K562 (cell line): ENCODE results near the gene SOHLH2. TPM values are rescaled to one million over a fixed set of nuclear protein-coding genes. Genes with fewer than 3 reads are reported as not detected.

Source experiments
- ATAC-seq: fragments of 200-7000 bp; cut with Tn5 transposase; 3 replicates; pipeline ENCODE4 v1.9.1; 2020; ENCODE audit warnings: moderate library complexity
- BruUV-seq: library from RNA; stranded (reverse); fragments of 400-500 nt; replicated peaks from 2 replicates; lab custom pipeline; 2021; lab: Mats Ljungman, UMichigan
- CTCF ChIA-PET: fragments of 300-600 bp; formaldehyde crosslinking; extraction: SDS; loops from one replicate; lab custom pipeline; 2021; ENCODE audit warnings: low intra/inter-chr PET ratio; lab: Yijun Ruan, JAX
- POLR2A ChIA-PET: fragments of 300-600, 350-650 bp; sonication (Branson Sonifier 250); formaldehyde crosslinking; extraction: SDS; loops from one replicate; lab custom pipeline; 2021; ENCODE audit warnings: antibody characterized with exemption, inconsistent platforms; lab: Yijun Ruan, JAX
- DNase-seq, 4 experiments: peaks; one replicate each; pipeline versions ENCODE4 v3.0.0 to v3.0.0-alpha.2; 2011 to 2018; ENCODE audit warnings: low spot score in 3 of 4, mixed read lengths in 3 of 4; ENCODE audit errors: extremely low read depth in 1 of 4
- FAIRE-seq: peaks from 2 replicates; lab custom pipeline; 2011; peaks lifted over from hg19 to GRCh38; lab: Jason Lieb, UNC
- H2AFZ ChIP-seq: 2 replicates; pipeline ENCODE4 v1.6.0; 2011; ENCODE audit warnings: low read depth, low read length, control low read depth, inconsistent platforms
- H3K27ac ChIP-seq: fragments of 200-600 bp; 3 replicates; pipeline ENCODE4 v1.8.0; 2011; ENCODE audit warnings: low read depth, mild to moderate bottlenecking, control low read depth, inconsistent platforms, low read length, moderate library complexity, mixed read lengths; ENCODE audit errors: extremely low read depth
- H3K27me3 ChIP-seq, 2 experiments: fragments of 300-600 bp in 1 of 2; 2 replicates in 1 of 2; 3 replicates in 1 of 2; pipeline versions ENCODE4 v1.6.0 to v1.8.0; 2011; ENCODE audit warnings: inconsistent platforms in 2 of 2, low read length in 2 of 2, mild to moderate bottlenecking in 1 of 2, mixed read lengths in 1 of 2, moderate library complexity in 1 of 2; ENCODE audit not compliant: control insufficient read depth in 2 of 2, insufficient read depth in 2 of 2
- H3K36me3 ChIP-seq: fragments of 300-600 bp; 3 replicates; pipeline ENCODE4 v1.8.0; 2011; ENCODE audit warnings: mild to moderate bottlenecking, low read length, inconsistent platforms; ENCODE audit not compliant: control insufficient read depth, insufficient read depth
- H3K4me1 ChIP-seq, 2 experiments: fragments of 200-600 bp in 1 of 2; replicated peaks in 1 of 2; 2 replicates in 1 of 2; 3 replicates in 1 of 2; pipeline versions ENCODE4 v1.5.1 to v1.8.0; 2011; ENCODE audit warnings: inconsistent platforms in 2 of 2, low read length in 2 of 2, mild to moderate bottlenecking in 1 of 2, mixed read lengths in 1 of 2, moderate library complexity in 1 of 2; ENCODE audit not compliant: control insufficient read depth in 2 of 2, insufficient read depth in 2 of 2
- H3K4me2 ChIP-seq: 2 replicates; pipeline ENCODE4 v1.6.1; 2011; ENCODE audit warnings: low read length, control low read depth, inconsistent platforms, mixed read lengths; ENCODE audit not compliant: insufficient read depth
- H3K4me3 ChIP-seq: fragments of 200-600 bp; sonication (generic), shearing (Covaris generic); 2 replicates; pipeline ENCODE4 v1.5.1; 2016; ENCODE audit warnings: control low read depth, inconsistent platforms
- H3K79me2 ChIP-seq: fragments of 200-600 bp; 3 replicates; pipeline ENCODE4 v1.8.0; 2011; ENCODE audit warnings: low read length, inconsistent platforms; ENCODE audit not compliant: control insufficient read depth, insufficient read depth
- H3K9ac ChIP-seq, 2 experiments: 2 replicates each; pipeline versions ENCODE4 v1.6.0 to v1.6.1; 2011; ENCODE audit warnings: low read depth in 2 of 2, low read length in 2 of 2, control low read depth in 1 of 2, inconsistent platforms in 1 of 2, mild to moderate bottlenecking in 1 of 2, mixed read lengths in 1 of 2; ENCODE audit not compliant: insufficient read depth in 1 of 2
- H3K9me1 ChIP-seq: one replicate; pipeline ENCODE4 v1.6.0; 2011; ENCODE audit warnings: inconsistent platforms, mild to moderate bottlenecking, low read length, moderate library complexity; ENCODE audit not compliant: control insufficient read depth, insufficient read depth
- H3K9me3 ChIP-seq: replicated peaks from 2 replicates; pipeline ENCODE4 v1.5.1; 2011; ENCODE audit warnings: low read depth, low read length, inconsistent platforms; ENCODE audit not compliant: control insufficient read depth, insufficient read depth
- H4K20me1 ChIP-seq: replicated peaks from 2 replicates; pipeline ENCODE4 v1.6.1; 2011; ENCODE audit warnings: low read length, inconsistent platforms, mixed read lengths; ENCODE audit not compliant: control insufficient read depth, insufficient read depth
- CBX1 ChIP-seq: sonication (generic); IDR thresholded peaks from 2 replicates; pipeline ENCODE4 v1.6.1; 2016; ENCODE audit warnings: antibody characterized with exemption, low read depth, mild to moderate bottlenecking
- FIP1L1 ChIP-seq: fragments of 200-400 bp; formaldehyde crosslinking; IDR thresholded peaks from 2 replicates; pipeline ENCODE4 v1.6.1; 2018; ENCODE audit warnings: mild to moderate bottlenecking, low read depth, low read length; ENCODE audit not compliant: poor library complexity, severe bottlenecking
- NCOA1 ChIP-seq: fragments of 450-650 bp; IDR thresholded peaks from 2 replicates; pipeline ENCODE4 v1.6.1; 2016; ENCODE audit warnings: low read depth
- SMARCB1 ChIP-seq: IDR thresholded peaks from 2 replicates; pipeline ENCODE4 v1.6.1; 2011; ENCODE audit warnings: improper control_type of control experiment, low read depth; ENCODE audit not compliant: insufficient read length
- YBX1 ChIP-seq: fragments of 450-650 bp; IDR thresholded peaks from 2 replicates; pipeline ENCODE4 v1.7.1; 2016; ENCODE audit warnings: mild to moderate bottlenecking
- WGBS: fragments of 100-300 bp; shearing (Covaris generic); methylation state at CpG from one replicate; pipeline ENCODE4 v1.1.6; 2016; ENCODE audit warnings: low coverage, mixed read lengths; ENCODE audit not compliant: insufficient coverage; ENCODE audit errors: missing lambda C conversion rate; 5-methylcytosine and 5-hydroxymethylcytosine counted together
- in situ Hi-C: fragments of 300-500 bp; cut with MboI; formaldehyde crosslinking; loops from 4 replicates; pipeline ENCODE4 v1.15.0; 2018; ENCODE audit warnings: inconsistent platforms, mixed read lengths
- intact Hi-C: fragments of 100-400 bp; cut with micrococcal nuclease; formaldehyde crosslinking; loops from 2 replicates; pipeline ENCODE4 v1.14.2; 2022
- polyA plus RNA-seq, 8 experiments: library from polyadenylated mRNA; depleted of rRNA in 4 of 8; stranded (reverse) in 5 of 8; unstranded in 3 of 8; fragments of >200 nt; fragmentation: Nextera tagmentation in 2 of 8; fragmentation: Illumina TruSeq in 1 of 8; extraction: Ambion mirVana in 2 of 8; extraction: Trizol in 1 of 8; gene quantifications; 2 replicates each; pipeline versions ENCODE4 v1.2.1 to v1.2.3, GENCODE V29; 2011 to 2014; ENCODE audit warnings: inconsistent platforms in 1 of 8, missing spikeins in 1 of 8
- total RNA-seq, 7 experiments: library from RNA; depleted of rRNA in 6 of 7; stranded (reverse); fragments of >200 nt in 6 of 7; fragmentation: Illumina TruSeq in 2 of 7; extraction: Trizol in 2 of 7; gene quantifications; 2 replicates each; pipeline versions ENCODE4 v1.2.1 to v1.2.3, GENCODE V29; 2011 to 2021; ENCODE audit warnings: low replicate concordance in 1 of 7
- TF ChIP-seq, protein P1 (sequence below): fragments of 450-650 bp; IDR thresholded peaks from 2 replicates; pipeline ENCODE4 v1.6.1; 2016; ENCODE audit warnings: low read depth, mild to moderate bottlenecking, moderate library complexity
- TF ChIP-seq, protein P2 (sequence below): sonication (generic); formaldehyde crosslinking; IDR thresholded peaks from 2 replicates; pipeline ENCODE4 v1.8.0; 2022; ENCODE audit warnings: mild to moderate bottlenecking, missing genetic modification reagents
- TF ChIP-seq, protein P3 (sequence below): fragments of 450-650 bp; conservative IDR thresholded peaks from 2 replicates; pipeline ENCODE4 v1.6.1; 2016; ENCODE audit warnings: missing genetic modification characterization, low read depth, mild to moderate bottlenecking, control low read depth, missing compliant biosample characterization

Gene SOHLH2
- total and polyA plus RNA-seq, 9 of the 15 experiments (the other 6 are each of a cell fraction or from before 2014, with no cell fraction given) = 10.3 to 26.7 (median 17.0) TPM

DNA sequence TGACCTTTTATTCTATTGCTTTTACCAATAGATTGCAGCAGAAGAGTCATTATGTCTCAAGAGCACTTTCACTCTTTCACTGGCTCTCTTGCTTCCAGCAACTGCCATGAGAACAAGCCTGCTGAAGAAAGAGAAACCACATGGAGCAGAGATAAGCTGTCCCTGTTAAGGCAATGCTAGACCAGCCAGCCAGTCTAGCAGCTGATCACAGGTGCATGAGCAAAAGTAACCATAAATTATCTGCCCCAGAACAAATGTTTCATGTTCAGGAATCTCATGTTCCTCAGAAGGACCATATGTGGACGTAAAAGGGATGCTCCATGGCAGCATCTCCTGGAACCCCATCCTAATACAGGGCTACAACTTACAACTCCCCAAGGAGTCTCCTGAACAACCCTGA, 62.8 kb downstream of the SOHLH2 start:
- peaks cover 0 to 6% of the 10 kb centered on the region in 2 experiments; a peak in 1 of 5 replicates for H3K27me3 ChIP-seq
- no peak overlapping the region for H3K4me3 ChIP-seq
- H3K79me2 ChIP-seq = no peaks in the 10 kb centered on the region
- no peaks in the 10 kb centered on the region for H3K36me3 ChIP-seq
- no TSS peak for BruUV-seq
- no peak for DNase-seq
- TF ChIP-seq, protein P1, sequence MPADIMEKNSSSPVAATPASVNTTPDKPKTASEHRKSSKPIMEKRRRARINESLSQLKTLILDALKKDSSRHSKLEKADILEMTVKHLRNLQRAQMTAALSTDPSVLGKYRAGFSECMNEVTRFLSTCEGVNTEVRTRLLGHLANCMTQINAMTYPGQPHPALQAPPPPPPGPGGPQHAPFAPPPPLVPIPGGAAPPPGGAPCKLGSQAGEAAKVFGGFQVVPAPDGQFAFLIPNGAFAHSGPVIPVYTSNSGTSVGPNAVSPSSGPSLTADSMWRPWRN = no peak
- TF ChIP-seq SMARCB1 (no peak), NCOA1 (no peak), CBX1 (no peak), FIP1L1 (no peak), YBX1 (no peak)
- TF ChIP-seq, protein P2, sequence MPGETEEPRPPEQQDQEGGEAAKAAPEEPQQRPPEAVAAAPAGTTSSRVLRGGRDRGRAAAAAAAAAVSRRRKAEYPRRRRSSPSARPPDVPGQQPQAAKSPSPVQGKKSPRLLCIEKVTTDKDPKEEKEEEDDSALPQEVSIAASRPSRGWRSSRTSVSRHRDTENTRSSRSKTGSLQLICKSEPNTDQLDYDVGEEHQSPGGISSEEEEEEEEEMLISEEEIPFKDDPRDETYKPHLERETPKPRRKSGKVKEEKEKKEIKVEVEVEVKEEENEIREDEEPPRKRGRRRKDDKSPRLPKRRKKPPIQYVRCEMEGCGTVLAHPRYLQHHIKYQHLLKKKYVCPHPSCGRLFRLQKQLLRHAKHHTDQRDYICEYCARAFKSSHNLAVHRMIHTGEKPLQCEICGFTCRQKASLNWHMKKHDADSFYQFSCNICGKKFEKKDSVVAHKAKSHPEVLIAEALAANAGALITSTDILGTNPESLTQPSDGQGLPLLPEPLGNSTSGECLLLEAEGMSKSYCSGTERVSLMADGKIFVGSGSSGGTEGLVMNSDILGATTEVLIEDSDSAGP (CRISPR knock-in tag) = no peak
- TF ChIP-seq, protein P3, sequence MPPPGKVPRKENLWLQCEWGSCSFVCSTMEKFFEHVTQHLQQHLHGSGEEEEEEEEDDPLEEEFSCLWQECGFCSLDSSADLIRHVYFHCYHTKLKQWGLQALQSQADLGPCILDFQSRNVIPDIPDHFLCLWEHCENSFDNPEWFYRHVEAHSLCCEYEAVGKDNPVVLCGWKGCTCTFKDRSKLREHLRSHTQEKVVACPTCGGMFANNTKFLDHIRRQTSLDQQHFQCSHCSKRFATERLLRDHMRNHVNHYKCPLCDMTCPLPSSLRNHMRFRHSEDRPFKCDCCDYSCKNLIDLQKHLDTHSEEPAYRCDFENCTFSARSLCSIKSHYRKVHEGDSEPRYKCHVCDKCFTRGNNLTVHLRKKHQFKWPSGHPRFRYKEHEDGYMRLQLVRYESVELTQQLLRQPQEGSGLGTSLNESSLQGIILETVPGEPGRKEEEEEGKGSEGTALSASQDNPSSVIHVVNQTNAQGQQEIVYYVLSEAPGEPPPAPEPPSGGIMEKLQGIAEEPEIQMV (tag) = no peak
- no peaks in the 10 kb centered on the region for H3K9me1 ChIP-seq
- H3K9me3 ChIP-seq = no peaks in the 10 kb centered on the region
- 0% methylated on average over 1 of the region's 1 CpG for WGBS
- no peak overlapping the region for H3K27ac ChIP-seq
- intact Hi-C loops (no loop called here), in situ Hi-C loops (no loop called here)
- POLR2A ChIA-PET = no interaction called here
- H2AFZ ChIP-seq = no peak overlapping the region
- CTCF ChIA-PET = no interaction called here
- H4K20me1 ChIP-seq = no peaks in the 10 kb centered on the region
- FAIRE-seq = no peak
- no peak overlapping the region for H3K9ac ChIP-seq
- peaks cover 0 to 4% of the 10 kb centered on the region in 2 experiments; a peak in 1 of 5 replicates for H3K4me1 ChIP-seq
- H3K4me2 ChIP-seq = no peak overlapping the region
- no peak for ATAC-seq
